IMR-90 (cell line): ENCODE measurements around the gene SRRD. TPM values are rescaled to one million over a fixed set of nuclear protein-coding genes. Genes with fewer than 3 reads are reported as not detected.

Source experiments
- ATAC-seq: fragments of 200-7000 bp; cut with Tn5 transposase; 2 replicates; pipeline ENCODE4 v1.9.1; 2020; ENCODE audit warnings: low read depth, mild to moderate bottlenecking, moderate library complexity
- BruUV-seq: library from RNA; stranded (reverse); fragments of 400-500 nt; replicated peaks from 2 replicates; lab custom pipeline; 2021; lab: Mats Ljungman, UMichigan
- CTCF ChIA-PET: fragments of 300-600 bp; formaldehyde crosslinking; extraction: SDS; loops from one replicate; lab custom pipeline; 2021; ENCODE audit warnings: antibody characterized with exemption; lab: Yijun Ruan, JAX
- POLR2A ChIA-PET: fragments of 300-600 bp; sonication (Branson Sonifier 250); formaldehyde crosslinking; loops from one replicate; lab custom pipeline; 2022; ENCODE audit warnings: antibody characterized with exemption; ENCODE audit not compliant: unreplicated experiment; lab: Charles Lee
- DNase-seq: peaks from one replicate; pipeline ENCODE4 v3.0.0; 2013
- H2AFZ ChIP-seq: replicated peaks from 2 replicates; pipeline ENCODE3; 2013; ENCODE audit warnings: low read length, mild to moderate bottlenecking; ENCODE audit not compliant: poor library complexity
- H2AK5ac ChIP-seq: 2 replicates; pipeline ENCODE4 v1.6.1; 2013; ENCODE audit warnings: low read depth, low read length, inconsistent platforms
- H2AK9ac ChIP-seq: replicated peaks from 2 replicates; pipeline ENCODE3; 2013; ENCODE audit warnings: mild to moderate bottlenecking, low read depth, low read length, moderate library complexity; ENCODE audit not compliant: poor library complexity
- H2BK120ac ChIP-seq: 2 replicates; pipeline ENCODE4 v1.6.1; 2013; ENCODE audit warnings: low read depth, low read length, inconsistent platforms
- H2BK15ac ChIP-seq: 3 replicates; pipeline ENCODE4 v1.6.1; 2013; ENCODE audit warnings: low read depth, low read length, inconsistent platforms
- H2BK20ac ChIP-seq: 2 replicates; pipeline ENCODE4 v1.6.1; 2013; ENCODE audit warnings: low read depth, mild to moderate bottlenecking, inconsistent platforms, low read length, moderate library complexity
- H2BK5ac ChIP-seq: 2 replicates; pipeline ENCODE4 v1.6.1; 2013; ENCODE audit warnings: mild to moderate bottlenecking, low read depth, low read length, inconsistent platforms; ENCODE audit not compliant: poor library complexity, severe bottlenecking
- H3K14ac ChIP-seq: replicated peaks from 2 replicates; pipeline ENCODE4 v1.6.1; 2013; ENCODE audit warnings: low read depth, low read length, inconsistent platforms
- H3K18ac ChIP-seq: 2 replicates; pipeline ENCODE4 v1.6.1; 2013; ENCODE audit warnings: low read depth, low read length, control low read depth
- H3K23ac ChIP-seq: 2 replicates; pipeline ENCODE4 v1.6.1; 2013; ENCODE audit warnings: low read depth, low read length, inconsistent platforms
- H3K27ac ChIP-seq: 2 replicates; pipeline ENCODE4 v1.5.1; 2013; ENCODE audit warnings: mild to moderate bottlenecking, control low read depth, low read length; ENCODE audit not compliant: insufficient read depth
- H3K27me3 ChIP-seq: 2 replicates; pipeline ENCODE4 v1.6.1; 2013; ENCODE audit warnings: low read length; ENCODE audit not compliant: control insufficient read depth, insufficient read depth
- H3K36me3 ChIP-seq: 2 replicates; pipeline ENCODE4 v1.6.1; 2013; ENCODE audit warnings: low read length, mixed read lengths; ENCODE audit not compliant: control insufficient read depth, insufficient read depth
- H3K4ac ChIP-seq: 2 replicates; pipeline ENCODE4 v1.6.1; 2013; ENCODE audit warnings: low read depth, low read length, inconsistent platforms
- H3K4me1 ChIP-seq: 2 replicates; pipeline ENCODE4 v1.6.1; 2013; ENCODE audit warnings: low read length, mixed read lengths; ENCODE audit not compliant: control insufficient read depth, insufficient read depth
- H3K4me2 ChIP-seq: 2 replicates; pipeline ENCODE4 v1.6.1; 2013; ENCODE audit warnings: low read depth, mild to moderate bottlenecking, control low read depth, low read length, moderate library complexity
- H3K4me3 ChIP-seq: 2 replicates; pipeline ENCODE4 v1.5.1; 2013; ENCODE audit warnings: low read depth, mild to moderate bottlenecking, control low read depth, low read length, moderate library complexity; ENCODE audit not compliant: insufficient read depth
- H3K56ac ChIP-seq: 2 replicates; pipeline ENCODE4 v1.6.1; 2013; ENCODE audit warnings: low read length, inconsistent platforms; ENCODE audit not compliant: insufficient read depth; ENCODE audit errors: extremely low read depth
- H3K79me1 ChIP-seq, 2 experiments: 2 replicates each; pipeline ENCODE4 v1.6.1; 2013; ENCODE audit warnings: low read length in 2 of 2, inconsistent platforms in 1 of 2, low read depth in 1 of 2
- H3K9ac ChIP-seq: 2 replicates; pipeline ENCODE4 v1.6.1; 2013; ENCODE audit warnings: low read depth, low read length, control low read depth
- H3K9me1 ChIP-seq: 2 replicates; pipeline ENCODE4 v1.6.1; 2013; ENCODE audit warnings: low read length, inconsistent platforms; ENCODE audit not compliant: insufficient read depth
- H3K9me3 ChIP-seq: 2 replicates; pipeline ENCODE4 v1.6.1; 2013; ENCODE audit warnings: low read length; ENCODE audit not compliant: control insufficient read depth, insufficient read depth
- H4K20me1 ChIP-seq: 2 replicates; pipeline ENCODE4 v1.6.1; 2013; ENCODE audit warnings: low read length, inconsistent platforms; ENCODE audit not compliant: insufficient read depth
- H4K5ac ChIP-seq: 2 replicates; pipeline ENCODE4 v1.6.1; 2013; ENCODE audit warnings: mild to moderate bottlenecking, low read depth, low read length, control low read depth
- H4K8ac ChIP-seq, 2 experiments: 2 replicates each; pipeline ENCODE4 v1.6.1; 2013; ENCODE audit warnings: low read depth in 2 of 2, low read length in 2 of 2, control low read depth in 1 of 2, inconsistent platforms in 1 of 2
- H4K91ac ChIP-seq: 2 replicates; pipeline ENCODE4 v1.6.1; 2013; ENCODE audit warnings: low read depth, low read length, inconsistent platforms; ENCODE audit not compliant: insufficient read depth
- BHLHE40 ChIP-seq: fragments of 150-350 bp; IDR thresholded peaks from 2 replicates; pipeline ENCODE4 v1.6.1; 2016; ENCODE audit warnings: mild to moderate bottlenecking, low read depth, low read length
- CEBPB ChIP-seq: IDR thresholded peaks from 2 replicates; pipeline ENCODE4 v1.6.1; 2012; ENCODE audit warnings: low read depth, low read length, improper control_type of control experiment
- CHD1 ChIP-seq: IDR thresholded peaks from 2 replicates; pipeline ENCODE4 v1.6.1; 2012; ENCODE audit warnings: low read depth, low read length, improper control_type of control experiment
- CTCF ChIP-seq: conservative IDR thresholded peaks from 2 replicates; pipeline ENCODE4 v1.5.1; 2012; ENCODE audit warnings: mild to moderate bottlenecking, low read depth, low read length, improper control_type of control experiment
- ELK1 ChIP-seq: fragments of 150-350 bp; IDR thresholded peaks from 2 replicates; pipeline ENCODE4 v1.6.1; 2016; ENCODE audit warnings: low read depth, mild to moderate bottlenecking, low read length, moderate library complexity, borderline replicate concordance
- FOS ChIP-seq: fragments of 150-350 bp; IDR thresholded peaks from 2 replicates; pipeline ENCODE4 v1.6.1; 2016; ENCODE audit warnings: low read depth, low read length
- MAFK ChIP-seq: IDR thresholded peaks from 2 replicates; pipeline ENCODE4 v1.6.1; 2012; ENCODE audit warnings: low read depth, low read length, improper control_type of control experiment
- MAZ ChIP-seq: IDR thresholded peaks from 2 replicates; pipeline ENCODE4 v1.6.1; 2012; ENCODE audit warnings: low read depth, mild to moderate bottlenecking, low read length, improper control_type of control experiment, moderate library complexity, borderline replicate concordance
- MXI1 ChIP-seq: IDR thresholded peaks from 2 replicates; pipeline ENCODE4 v1.6.1; 2012; ENCODE audit warnings: low read depth, mild to moderate bottlenecking, low read length, moderate library complexity, borderline replicate concordance
- NFE2L2 ChIP-seq: fragments of 150-350 bp; IDR thresholded peaks from 2 replicates; pipeline ENCODE4 v1.6.1; 2016; ENCODE audit warnings: low read depth, mild to moderate bottlenecking, low read length
- POLR2A ChIP-seq: IDR thresholded peaks from 2 replicates; pipeline ENCODE4 v1.6.1; 2012; ENCODE audit warnings: mild to moderate bottlenecking, low read depth, low read length
- RAD21 ChIP-seq: IDR thresholded peaks from 2 replicates; pipeline ENCODE4 v1.6.1; 2012; ENCODE audit warnings: low read length, improper control_type of control experiment
- RCOR1 ChIP-seq: IDR thresholded peaks from 2 replicates; pipeline ENCODE4 v1.6.1; 2012; ENCODE audit warnings: mild to moderate bottlenecking, low read length, improper control_type of control experiment; ENCODE audit not compliant: insufficient replicate concordance
- RFX5 ChIP-seq: IDR thresholded peaks from 2 replicates; pipeline ENCODE4 v1.8.0; 2012; ENCODE audit warnings: low read depth, mild to moderate bottlenecking, low read length, moderate library complexity
- SMC3 ChIP-seq: fragments of 150-350 bp; IDR thresholded peaks from 2 replicates; pipeline ENCODE4 v1.6.1; 2016; ENCODE audit warnings: low read depth, mild to moderate bottlenecking, antibody characterized with exemption, low read length, moderate library complexity
- USF2 ChIP-seq: fragments of 150-350 bp; IDR thresholded peaks from 2 replicates; pipeline ENCODE4 v1.6.1; 2017; ENCODE audit warnings: mild to moderate bottlenecking, antibody characterized with exemption, low read length, low read depth
- WGBS, 2 experiments: methylation state at CpG; one replicate each; pipeline versions ENCODE4 v1.1.5 to v1.1.7; 2013; ENCODE audit warnings: missing lambda C conversion rate in 2 of 2; ENCODE audit not compliant: insufficient read length in 1 of 2; ENCODE audit errors: extremely low coverage in 2 of 2; 5-methylcytosine and 5-hydroxymethylcytosine counted together
- dilution Hi-C: fragments of 300-500 bp; cut with HindIII; formaldehyde crosslinking; loops from one replicate; pipeline ENCODE4 v1.14.3; 2018; ENCODE audit warnings: low sequenced_read_pairs; ENCODE audit not compliant: unreplicated experiment
- in situ Hi-C: fragments of 300-500 bp; cut with MboI; formaldehyde crosslinking; loops from 3 replicates; pipeline ENCODE4 v1.14.3; 2019; ENCODE audit warnings: low sequenced_read_pairs, inconsistent platforms, mixed read lengths
- intact Hi-C: fragments of 100-400 bp; cut with micrococcal nuclease; formaldehyde crosslinking; loops from 2 replicates; pipeline ENCODE4 v1.10.0; 2022
- polyA plus RNA-seq, 3 experiments: library from polyadenylated mRNA; depleted of rRNA; stranded (reverse); fragments of >200 nt; gene quantifications; 2 replicates each; pipeline ENCODE4 v1.2.3, GENCODE V29; 2012; ENCODE audit warnings: low replicate concordance in 1 of 3
- total RNA-seq: library from RNA; depleted of rRNA; stranded (reverse); fragments of >200 nt; gene quantifications from 2 replicates; pipeline ENCODE4 v1.2.3, GENCODE V29; 2012

The SRRD gene
- total and polyA plus RNA-seq, 2 of the 4 experiments (the other 2 are of a cell fraction) = 18.3 to 24.0 TPM

GRCh38 chr22:26535603-26535908 is 51.9 kb downstream of the SRRD start:
- no TSS peak for BruUV-seq
- no peak for ATAC-seq
- H3K36me3 ChIP-seq = peaks cover 24% of the 10 kb centered on the region

More at GRCh38 chr22:26535603-26535908, 51.9 kb downstream of the SRRD start:
- Histone ChIP-seq H2AFZ (no peak overlapping the region), H3K4ac (no peak overlapping the region), H4K8ac (no peak overlapping the region), H3K4me3 (no peak overlapping the region), H3K9me3 (no peaks in the 10 kb centered on the region), H2BK20ac (no peak overlapping the region), H4K91ac (no peak overlapping the region), H3K18ac (no peak overlapping the region), H2BK120ac (no peak overlapping the region), H3K4me2 (no peak overlapping the region), H2AK9ac (no peak overlapping the region), H2BK5ac (no peak overlapping the region), H4K20me1 (0 out of 2 replicates have a peak, but pooled peaks cover 4% of the 10 kb centered on the region), H2BK15ac (no peak overlapping the region), H3K9ac (no peak overlapping the region), H2AK5ac (no peak overlapping the region), H3K79me1 (peaks cover 3 to 50% of the 10 kb centered on the region in 2 experiments), H3K14ac (no peak overlapping the region), H3K23ac (no peak overlapping the region), H3K56ac (no peak overlapping the region), H3K27me3 (no peaks in the 10 kb centered on the region), H3K9me1 (no peaks in the 10 kb centered on the region; the same call in none of the 2 replicates), H4K5ac (no peak overlapping the region), H3K27ac (no peak overlapping the region), H3K4me1 (no peaks in the 10 kb centered on the region)
- ChIA-PET POLR2A (no interaction called here), CTCF (no interaction called here)
- in situ Hi-C loops (loop anchor here (10.0 kb wide), 1 partner anchor 59 kb away; the partner anchor contains the start of gene TPST2), dilution Hi-C loops (no loop called here), intact Hi-C loops (no loop called here)
- no CpG with 5 or more reads among the region's 3 CpGs for WGBS, 2 experiments
- DNase-seq = no peak
- TF ChIP-seq MAFK (no peak), CEBPB (no peak), MAZ (no peak), CTCF (no peak), FOS (no peak), RCOR1 (no peak), RAD21 (no peak), POLR2A (no peak), MXI1 (no peak), NFE2L2 (no peak), SMC3 (no peak), BHLHE40 (no peak), ELK1 (no peak), USF2 (no peak), RFX5 (no peak), CHD1 (no peak)
